Measurements from ENCODE around the gene ACE. TPM values are rescaled to one million over a fixed set of nuclear protein-coding genes. Genes with fewer than 3 reads are reported as not detected.

ACE gene
- total RNA-seq (1 to 10 TPM; 6.3 to 8.1 TPM), polyA plus RNA-seq (ENCODE audit: insufficient read length in 2 of 2) (10 to 100 TPM; 14.4 to 15.4 TPM)
- long read RNA-seq, donor 1, partial matches to known transcripts, result 0 of 1 reads
- long read RNA-seq, donor 1, other reads (novel, unspliced or antisense), result 0 of 1 reads
- long read RNA-seq, donor 2, partial matches to known transcripts, result 0 of 1 reads
- long read RNA-seq, donor 2, other reads (novel, unspliced or antisense), result 0 of 1 reads
- long read RNA-seq, donor 3, result 0 reads
- long read RNA-seq, donor 4, partial matches to known transcripts, result 0 of 1 reads
- long read RNA-seq, donor 4, other reads (novel, unspliced or antisense), result 0 of 1 reads

- WGBS (ENCODE audit: insufficient coverage), result under 1% methylated on average over 70 of the region's 78 CpGs
- peak within 1 kb of the TSS; percentile 26 for H3K4me3 ChIP-seq (ENCODE audit: low read depth, low read length)
- no peak within 1 kb of the TSS for H3K27ac ChIP-seq (ENCODE audit: low read depth, low read length)
- H3K4me1 ChIP-seq (ENCODE audit: control insufficient read depth, insufficient read depth, low read length), result peaks cover 38% of the 10 kb centered on the region
- peaks cover 16% of the 10 kb centered on the region for H3K27me3 ChIP-seq (ENCODE audit: control insufficient read depth, insufficient read depth, low read length)
- peak in 2 of 6 donors; percentile 57 to 81 for DNase-seq (ENCODE audit: low read depth in 4 of 6, low spot score in 6 of 6)
- no peaks in the 10 kb centered on the region for H3K9me3 ChIP-seq (ENCODE audit: control insufficient read depth, insufficient read depth, low read length)
- H3K36me3 ChIP-seq (ENCODE audit: control insufficient read depth, insufficient read depth, low read length), result peaks cover 4% of the 10 kb centered on the region
Observed at GRCh38 chr17:63476854-63477479, at the start of gene ACE. TSS of gene ACE (plus strand) at chr17:63477061. CDS start at chr17:63477095, 34 bp downstream.

GRCh38 chr17:63429766-63430165 is 47.1 kb upstream of the ACE start:
- Histone ChIP-seq H3K27ac (ENCODE audit: low read depth, low read length) (no peak overlapping the region), H3K4me1 (ENCODE audit: control insufficient read depth, insufficient read depth, low read length) (peaks cover 42% of the 10 kb centered on the region), H3K9me3 (ENCODE audit: control insufficient read depth, insufficient read depth, low read length) (no peaks in the 10 kb centered on the region), H3K4me3 (ENCODE audit: low read depth, low read length) (no peak overlapping the region), H3K27me3 (ENCODE audit: control insufficient read depth, insufficient read depth, low read length) (no peaks in the 10 kb centered on the region), H3K36me3 (ENCODE audit: control insufficient read depth, insufficient read depth, low read length) (peaks cover 43% of the 10 kb centered on the region)
- 84% methylated on average over 5 of the region's 7 CpGs for WGBS (ENCODE audit: insufficient coverage)
- DNase-seq (ENCODE audit: low read depth in 4 of 6, low spot score in 6 of 6), result no peak

- DNase-seq (ENCODE audit: low read depth in 4 of 6, low spot score in 6 of 6), result no peak
- no peaks in the 10 kb centered on the region for H3K9me3 ChIP-seq (ENCODE audit: control insufficient read depth, insufficient read depth, low read length)
- 79% methylated on average over 10 of the region's 11 CpGs for WGBS (ENCODE audit: insufficient coverage)
- H3K27ac ChIP-seq (ENCODE audit: low read depth, low read length), result no peak overlapping the region
- H3K36me3 ChIP-seq (ENCODE audit: control insufficient read depth, insufficient read depth, low read length), result peaks cover 48% of the 10 kb centered on the region
- H3K27me3 ChIP-seq (ENCODE audit: control insufficient read depth, insufficient read depth, low read length), result no peaks in the 10 kb centered on the region
- H3K4me1 ChIP-seq (ENCODE audit: control insufficient read depth, insufficient read depth, low read length), result peaks cover 47% of the 10 kb centered on the region
- H3K4me3 ChIP-seq (ENCODE audit: low read depth, low read length), result no peak overlapping the region
Observed at GRCh38 chr17:63430223-63430622, 46.6 kb upstream of the ACE start.

- H3K4me3 ChIP-seq (ENCODE audit: low read depth, low read length), result no peak overlapping the region
- no peak for DNase-seq (ENCODE audit: low read depth in 4 of 6, low spot score in 6 of 6)
- WGBS (ENCODE audit: insufficient coverage), result 84% methylated on average over 6 of the region's 7 CpGs
- no peak overlapping the region for H3K27ac ChIP-seq (ENCODE audit: low read depth, low read length)
- H3K4me1 ChIP-seq (ENCODE audit: control insufficient read depth, insufficient read depth, low read length), result peaks cover 43% of the 10 kb centered on the region
- H3K9me3 ChIP-seq (ENCODE audit: control insufficient read depth, insufficient read depth, low read length), result no peaks in the 10 kb centered on the region
- peaks cover 52% of the 10 kb centered on the region for H3K36me3 ChIP-seq (ENCODE audit: control insufficient read depth, insufficient read depth, low read length)
- no peaks in the 10 kb centered on the region for H3K27me3 ChIP-seq (ENCODE audit: control insufficient read depth, insufficient read depth, low read length)
Observed at GRCh38 chr17:63431618-63431938, 45.3 kb upstream of the ACE start.

- peak in 1 of 6 donors; percentile 37 for DNase-seq (ENCODE audit: low read depth in 4 of 6, low spot score in 6 of 6)
- no peak overlapping the region for H3K4me3 ChIP-seq (ENCODE audit: low read depth, low read length)
- H3K9me3 ChIP-seq (ENCODE audit: control insufficient read depth, insufficient read depth, low read length), result no peaks in the 10 kb centered on the region
- 66% methylated on average over 11 of the region's 16 CpGs for WGBS (ENCODE audit: insufficient coverage)
- no peaks in the 10 kb centered on the region for H3K27me3 ChIP-seq (ENCODE audit: control insufficient read depth, insufficient read depth, low read length)
- H3K36me3 ChIP-seq (ENCODE audit: control insufficient read depth, insufficient read depth, low read length), result peaks cover 54% of the 10 kb centered on the region
- H3K27ac ChIP-seq (ENCODE audit: low read depth, low read length), result peak overlapping the region; percentile 33
- peaks cover 47% of the 10 kb centered on the region for H3K4me1 ChIP-seq (ENCODE audit: control insufficient read depth, insufficient read depth, low read length)
Observed at GRCh38 chr17:63431939-63432804, 44.7 kb upstream of the ACE start.

- Histone ChIP-seq H3K27me3 (ENCODE audit: control insufficient read depth, insufficient read depth, low read length) (no peaks in the 10 kb centered on the region), H3K4me3 (ENCODE audit: low read depth, low read length) (no peak overlapping the region), H3K9me3 (ENCODE audit: control insufficient read depth, insufficient read depth, low read length) (no peaks in the 10 kb centered on the region), H3K27ac (ENCODE audit: low read depth, low read length) (peak overlapping the region; percentile 4), H3K4me1 (ENCODE audit: control insufficient read depth, insufficient read depth, low read length) (peaks cover 55% of the 10 kb centered on the region), H3K36me3 (ENCODE audit: control insufficient read depth, insufficient read depth, low read length) (peaks cover 57% of the 10 kb centered on the region)
- 70% methylated on average over 32 of the region's 32 CpGs for WGBS (ENCODE audit: insufficient coverage)
- peak in 1 of 6 donors; percentile 46 for DNase-seq (ENCODE audit: low read depth in 4 of 6, low spot score in 6 of 6)
Observed at GRCh38 chr17:63433746-63434591, 42.9 kb upstream of the ACE start.

GRCh38 chr17:63434951-63435571 is 41.8 kb upstream of the ACE start:
- Histone ChIP-seq H3K36me3 (ENCODE audit: control insufficient read depth, insufficient read depth, low read length) (peaks cover 48% of the 10 kb centered on the region), H3K9me3 (ENCODE audit: control insufficient read depth, insufficient read depth, low read length) (no peaks in the 10 kb centered on the region), H3K27ac (ENCODE audit: low read depth, low read length) (no peak overlapping the region), H3K4me1 (ENCODE audit: control insufficient read depth, insufficient read depth, low read length) (peaks cover 56% of the 10 kb centered on the region), H3K27me3 (ENCODE audit: control insufficient read depth, insufficient read depth, low read length) (no peaks in the 10 kb centered on the region), H3K4me3 (ENCODE audit: low read depth, low read length) (no peak overlapping the region)
- WGBS (ENCODE audit: insufficient coverage), result 63% methylated on average over 21 of the region's 25 CpGs
- DNase-seq (ENCODE audit: low read depth in 4 of 6, low spot score in 6 of 6), result peak in 2 of 6 donors; percentile 48 to 77

- WGBS (ENCODE audit: insufficient coverage), result 90% methylated on average over 28 of the region's 29 CpGs
- DNase-seq (ENCODE audit: low read depth in 4 of 6, low spot score in 6 of 6), result no peak
- Histone ChIP-seq H3K36me3 (ENCODE audit: control insufficient read depth, insufficient read depth, low read length) (peaks cover 51% of the 10 kb centered on the region), H3K27me3 (ENCODE audit: control insufficient read depth, insufficient read depth, low read length) (no peaks in the 10 kb centered on the region), H3K4me3 (ENCODE audit: low read depth, low read length) (no peak overlapping the region), H3K27ac (ENCODE audit: low read depth, low read length) (no peak overlapping the region), H3K9me3 (ENCODE audit: control insufficient read depth, insufficient read depth, low read length) (no peaks in the 10 kb centered on the region), H3K4me1 (ENCODE audit: control insufficient read depth, insufficient read depth, low read length) (peaks cover 61% of the 10 kb centered on the region)
Observed at GRCh38 chr17:63435681-63436522, 41.0 kb upstream of the ACE start.
